Tibial artery (tissue), 4 donors: Measurements from ENCODE around the gene GABRB3.
A peak's percentile ranks its signal among the peaks of the same experiment; 100 is the strongest.

Experiments used
- DNase-seq, 2 donors: peaks; one replicate each; pipeline ENCODE4 v3.0.0-alpha.2; 2019
- H3K27ac ChIP-seq, 2 donors: fragments of 200-600 bp; sonication (generic) in 1 of 2; 1 replicate in 1 of 2; 2 replicates in 1 of 2; pipeline ENCODE4 v1.5.1; 2018 to 2019; ENCODE audit warnings: mild to moderate bottlenecking in 1 of 2
- H3K27me3 ChIP-seq, 2 donors: fragments of 200-600 bp; sonication (generic) in 1 of 2; one replicate each; pipeline versions ENCODE4 v1.5.1 to v1.6.0; 2016 to 2019
- H3K36me3 ChIP-seq, 3 donors: fragments of 200-600 bp; sonication (generic) in 2 of 3; one replicate each; pipeline ENCODE4 v1.5.1; 2016 to 2019; ENCODE audit warnings: mild to moderate bottlenecking in 2 of 3
- H3K4me1 ChIP-seq, 4 donors: fragments of 200-600 bp; sonication (generic) in 2 of 4; 1 replicate in 3 of 4; 2 replicates in 1 of 4; pipeline ENCODE4 v1.5.1; 2016 to 2019
- H3K4me3 ChIP-seq, 2 donors: fragments of 200-600 bp; sonication (generic) in 1 of 2; 1 replicate in 1 of 2; 2 replicates in 1 of 2; pipeline ENCODE4 v1.5.1; 2018 to 2019; ENCODE audit warnings: mild to moderate bottlenecking in 2 of 2
- H3K9me3 ChIP-seq, 3 donors: fragments of 200-600 bp; sonication (generic) in 1 of 3; one replicate each; pipeline ENCODE4 v1.5.1; 2016 to 2019
- intact Hi-C: fragments of 100-400 bp; cut with DNase I; formaldehyde crosslinking; loops from one replicate; pipeline ENCODE4 v1.15.0; 2023; ENCODE audit warnings: low total_unique reads
- TF ChIP-seq, protein P1 (sequence below), 2 experiments: fragments of 200-600 bp in 1 of 2; fragments of 450-650 bp in 1 of 2; IDR thresholded peaks; one replicate each; pipeline ENCODE4 v1.5.1; 2017 to 2019; ENCODE audit warnings: antibody characterized with exemption in 2 of 2, mild to moderate bottlenecking in 1 of 2, moderate library complexity in 1 of 2

Gene GABRB3

DNA sequence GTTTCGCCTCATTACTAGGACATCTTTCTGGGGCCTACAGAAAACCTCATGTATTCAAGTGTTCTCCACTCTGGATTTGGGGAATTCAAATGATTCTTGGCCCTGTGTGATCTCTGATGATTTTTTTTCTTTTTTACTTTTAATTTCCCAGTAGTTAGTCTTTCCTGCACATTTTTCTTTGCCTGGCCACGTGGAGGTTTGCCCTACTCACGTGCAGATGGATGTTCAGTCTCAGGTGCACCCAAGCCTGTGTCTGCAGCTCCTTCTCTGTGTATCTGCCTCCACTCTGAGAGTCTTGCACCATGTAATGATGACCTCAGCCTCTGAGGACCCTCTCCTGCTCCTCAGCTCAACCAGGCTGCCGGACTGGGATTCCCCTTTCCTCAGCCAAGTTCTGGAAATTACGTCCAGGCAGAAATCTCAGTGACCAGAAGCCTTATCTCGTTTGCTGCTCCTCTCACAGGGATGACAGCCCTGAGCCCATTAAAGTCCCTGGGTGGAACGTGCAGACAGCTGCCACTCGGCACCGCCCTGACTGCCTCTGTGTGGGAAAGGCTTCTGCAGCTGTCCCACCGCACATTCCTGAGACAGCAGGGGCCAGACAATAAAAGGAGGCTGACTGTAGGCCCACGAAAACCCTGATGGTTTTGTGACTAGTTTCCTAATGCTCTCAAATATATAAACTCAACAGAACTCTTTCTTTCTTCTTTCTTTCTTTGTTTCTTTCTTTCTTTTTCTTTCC lies 31.4 kb upstream of the GABRB3 start:
- TF ChIP-seq, protein P1, sequence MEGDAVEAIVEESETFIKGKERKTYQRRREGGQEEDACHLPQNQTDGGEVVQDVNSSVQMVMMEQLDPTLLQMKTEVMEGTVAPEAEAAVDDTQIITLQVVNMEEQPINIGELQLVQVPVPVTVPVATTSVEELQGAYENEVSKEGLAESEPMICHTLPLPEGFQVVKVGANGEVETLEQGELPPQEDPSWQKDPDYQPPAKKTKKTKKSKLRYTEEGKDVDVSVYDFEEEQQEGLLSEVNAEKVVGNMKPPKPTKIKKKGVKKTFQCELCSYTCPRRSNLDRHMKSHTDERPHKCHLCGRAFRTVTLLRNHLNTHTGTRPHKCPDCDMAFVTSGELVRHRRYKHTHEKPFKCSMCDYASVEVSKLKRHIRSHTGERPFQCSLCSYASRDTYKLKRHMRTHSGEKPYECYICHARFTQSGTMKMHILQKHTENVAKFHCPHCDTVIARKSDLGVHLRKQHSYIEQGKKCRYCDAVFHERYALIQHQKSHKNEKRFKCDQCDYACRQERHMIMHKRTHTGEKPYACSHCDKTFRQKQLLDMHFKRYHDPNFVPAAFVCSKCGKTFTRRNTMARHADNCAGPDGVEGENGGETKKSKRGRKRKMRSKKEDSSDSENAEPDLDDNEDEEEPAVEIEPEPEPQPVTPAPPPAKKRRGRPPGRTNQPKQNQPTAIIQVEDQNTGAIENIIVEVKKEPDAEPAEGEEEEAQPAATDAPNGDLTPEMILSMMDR (IDR thresholded peaks at IDR 0.05): no peak
- intact Hi-C loops: no loop called here
- no peak overlapping the region for H3K4me3 ChIP-seq
- no peaks in the 10 kb centered on the region for H3K27me3 ChIP-seq
- DNase-seq: no peak
- H3K9me3 ChIP-seq: no peaks in the 10 kb centered on the region
- H3K36me3 ChIP-seq: no peaks in the 10 kb centered on the region
- H3K4me1 ChIP-seq: no peaks in the 10 kb centered on the region
- no peak overlapping the region for H3K27ac ChIP-seq

DNA sequence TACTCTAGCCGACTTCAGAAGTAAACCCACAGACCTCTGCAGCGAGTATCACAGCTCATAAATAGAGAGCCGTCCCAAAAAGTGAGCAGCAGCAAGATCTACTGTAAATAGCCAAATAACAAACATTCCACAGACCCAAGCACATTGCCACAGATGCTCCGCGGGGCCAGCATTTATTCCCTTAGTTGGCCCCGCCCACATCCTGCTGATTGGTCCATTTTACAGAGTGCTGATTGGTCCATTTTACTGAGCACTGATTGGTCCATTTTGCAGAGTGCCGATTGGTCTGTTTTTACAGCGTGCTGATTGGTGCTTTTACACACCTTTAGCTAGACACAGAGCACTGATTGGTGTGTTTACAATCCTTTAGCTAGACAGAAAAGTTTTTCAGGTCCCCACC lies 17.3 kb upstream of the GABRB3 start:
- TF ChIP-seq, protein P1 (IDR thresholded peaks at IDR 0.05): no peak
- no peak for DNase-seq
- no peaks in the 10 kb centered on the region for H3K9me3 ChIP-seq
- no peaks in the 10 kb centered on the region for H3K36me3 ChIP-seq
- no peak overlapping the region for H3K27ac ChIP-seq
- no peak overlapping the region for H3K4me3 ChIP-seq
- no peaks in the 10 kb centered on the region for H3K4me1 ChIP-seq
- intact Hi-C loops: no loop called here
- H3K27me3 ChIP-seq: no peaks in the 10 kb centered on the region

DNA sequence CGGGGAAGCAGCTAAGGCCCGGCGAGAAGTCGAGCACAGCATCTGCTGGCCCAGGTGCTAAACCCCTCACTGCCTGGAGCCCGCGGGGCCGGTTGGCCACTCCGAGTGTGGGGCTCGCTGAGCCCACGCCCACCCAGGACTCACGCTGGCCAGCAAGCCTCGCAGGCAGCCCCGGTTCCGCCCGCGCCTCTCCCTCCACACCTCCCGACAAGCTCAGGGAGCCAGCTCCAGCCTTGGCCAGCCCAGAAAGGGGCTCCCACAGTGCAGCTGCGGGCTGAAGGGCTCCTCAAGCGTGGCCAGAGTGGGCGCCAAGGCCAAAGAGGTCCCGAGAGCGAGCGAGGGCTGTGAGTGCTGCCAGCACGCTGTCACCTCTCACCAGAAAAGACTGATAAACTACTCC lies 8.9 kb upstream of the GABRB3 start:
- Histone ChIP-seq H3K27me3 (peaks cover 0 to 4% of the 10 kb centered on the region in 2 donors), H3K4me3 (no peak overlapping the region), H3K27ac (no peak overlapping the region), H3K36me3 (no peaks in the 10 kb centered on the region), H3K9me3 (no peaks in the 10 kb centered on the region), H3K4me1 (no peaks in the 10 kb centered on the region)
- TF ChIP-seq, protein P1 (IDR thresholded peaks at IDR 0.05): no peak
- no peak for DNase-seq
- intact Hi-C loops: no loop called here

DNA sequence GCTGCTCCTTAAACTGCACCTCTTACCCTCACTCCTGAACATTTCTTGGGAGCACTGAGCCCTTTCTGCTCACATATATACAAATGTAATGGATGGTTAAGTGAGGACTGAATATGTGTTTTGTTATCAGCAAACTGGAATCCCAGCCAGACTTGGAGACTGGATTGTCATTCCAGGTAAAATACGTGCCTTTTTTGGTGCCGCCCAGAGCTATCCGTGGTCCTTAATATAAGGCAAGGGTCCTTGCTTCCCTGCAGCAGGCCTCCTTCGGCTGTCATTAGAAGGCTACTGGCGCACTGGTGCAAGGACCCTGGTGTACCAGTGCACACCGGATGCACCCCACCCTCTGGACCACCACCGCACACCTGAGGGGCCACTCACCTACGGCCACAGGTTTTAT lies 1.1 kb upstream of the GABRB3 start:
- Histone ChIP-seq H3K36me3 (no peaks in the 10 kb centered on the region), H3K9me3 (no peaks in the 10 kb centered on the region), H3K4me3 (no peak overlapping the region), H3K4me1 (peaks cover 0 to 26% (median 20%) of the 10 kb centered on the region in 4 donors), H3K27me3 (peaks cover 0 to 48% of the 10 kb centered on the region in 2 donors), H3K27ac (no peak overlapping the region)
- DNase-seq: no peak
- TF ChIP-seq, protein P1 (IDR thresholded peaks at IDR 0.05): no peak
- intact Hi-C loops: no loop called here

DNA sequence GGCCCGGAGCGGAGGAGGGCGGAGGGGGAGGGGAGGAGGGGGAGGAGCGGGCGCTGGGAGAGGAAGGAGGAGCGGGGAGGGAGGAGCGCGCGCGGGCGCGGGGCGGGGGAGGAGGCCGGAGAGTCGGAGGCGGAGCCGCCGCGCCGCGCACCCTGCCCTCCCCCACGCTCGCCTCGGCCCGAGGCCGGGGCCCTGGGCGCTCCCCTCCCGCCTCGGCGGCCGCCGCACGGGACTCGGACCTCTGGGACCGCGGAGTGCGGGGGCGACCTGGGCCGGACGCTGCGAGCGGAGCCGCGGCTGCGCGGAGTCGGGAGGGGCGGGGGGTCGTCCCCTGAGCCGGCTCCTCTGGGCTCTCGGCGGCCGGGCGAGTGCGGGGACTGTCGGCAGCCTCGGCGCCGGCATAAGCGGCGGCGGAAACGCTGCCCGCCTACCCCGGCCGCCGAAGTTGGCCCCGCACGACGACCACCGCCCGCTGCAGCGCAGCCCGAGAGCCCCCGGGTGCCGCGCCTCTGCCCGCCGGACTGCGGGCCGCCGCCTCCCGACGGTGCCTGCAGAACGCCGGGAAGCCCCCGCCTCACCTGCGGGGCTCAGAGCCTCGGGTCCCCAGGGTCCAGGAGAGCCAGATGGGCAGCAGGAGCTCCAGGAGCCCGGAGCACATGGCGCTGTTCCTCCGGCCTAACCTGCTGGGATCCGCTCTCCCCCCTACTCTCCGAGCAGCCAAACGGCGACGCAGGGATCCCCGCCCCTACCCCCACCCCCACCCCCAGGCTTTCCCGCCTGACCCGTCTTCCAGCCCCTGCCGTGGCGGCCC lies 406 bp upstream of the GABRB3 start:
- intact Hi-C loops: no loop called here
- no peak for DNase-seq
- Histone ChIP-seq H3K27ac (no peak overlapping the region), H3K36me3 (no peaks in the 10 kb centered on the region), H3K9me3 (no peaks in the 10 kb centered on the region), H3K4me3 (peak overlapping the region; percentile 41 to 55), H3K4me1 (peaks cover 0 to 26% (median 20%) of the 10 kb centered on the region in 4 donors), H3K27me3 (peaks cover 0 to 48% of the 10 kb centered on the region in 2 donors)
- TF ChIP-seq, protein P1 (IDR thresholded peaks at IDR 0.05): no peak
